IgD-negative memory B cell (primary cell): Measurements from ENCODE around the gene PACRG. TPM values are rescaled to one million over a fixed set of nuclear protein-coding genes. Genes with fewer than 3 reads are reported as not detected.

Experiments
- H3K27ac Mint-ChIP-seq, 3 donors: one replicate each; pipeline ENCODE4 v1.8.0; 2020 to 2022; ENCODE audit warnings: mild to moderate bottlenecking in 3 of 3, mixed read lengths in 3 of 3, moderate library complexity in 1 of 3
- H3K27me3 Mint-ChIP-seq: one replicate; pipeline ENCODE4 v1.8.0; 2021; ENCODE audit warnings: mixed read lengths
- H3K36me3 Mint-ChIP-seq: one replicate; pipeline ENCODE4 v1.8.0; 2020; ENCODE audit warnings: mild to moderate bottlenecking, mixed read lengths
- H3K4me1 Mint-ChIP-seq, 3 donors: one replicate each; pipeline ENCODE4 v1.8.0; 2020 to 2022; ENCODE audit warnings: mixed read lengths in 3 of 3, mild to moderate bottlenecking in 1 of 3
- H3K4me3 Mint-ChIP-seq, 4 donors: one replicate each; pipeline ENCODE4 v1.8.0; 2020 to 2022; ENCODE audit warnings: mild to moderate bottlenecking in 4 of 4, mixed read lengths in 4 of 4, moderate library complexity in 3 of 4
- H3K9me3 Mint-ChIP-seq, 3 donors: one replicate each; pipeline ENCODE4 v1.8.0; 2020 to 2021; ENCODE audit warnings: mixed read lengths in 3 of 3, mild to moderate bottlenecking in 1 of 3
- polyA plus RNA-seq: library from polyadenylated mRNA; unstranded; fragments of 300-500 nt; fragmentation: Illumina TruSeq; gene quantifications from one replicate; pipeline ENCODE4 v1.2.3, GENCODE V29; 2021

Gene PACRG
- polyA plus RNA-seq, 1 donor from 2014 or later = not detected

- H3K4me1 Mint-ChIP-seq = peaks cover 0 to 8% (median 7%) of the 10 kb centered on the region in 3 donors
- no peaks in the 10 kb centered on the region for H3K9me3 Mint-ChIP-seq
- peaks cover 3% of the 10 kb centered on the region for H3K36me3 Mint-ChIP-seq
- H3K27ac Mint-ChIP-seq = no peak overlapping the region
- peaks cover 14% of the 10 kb centered on the region for H3K27me3 Mint-ChIP-seq
- H3K4me3 Mint-ChIP-seq = no peak overlapping the region
These were observed 536.4 kb downstream of the PACRG start for GRCh38 chr6:163263998-163264661.

DNA sequence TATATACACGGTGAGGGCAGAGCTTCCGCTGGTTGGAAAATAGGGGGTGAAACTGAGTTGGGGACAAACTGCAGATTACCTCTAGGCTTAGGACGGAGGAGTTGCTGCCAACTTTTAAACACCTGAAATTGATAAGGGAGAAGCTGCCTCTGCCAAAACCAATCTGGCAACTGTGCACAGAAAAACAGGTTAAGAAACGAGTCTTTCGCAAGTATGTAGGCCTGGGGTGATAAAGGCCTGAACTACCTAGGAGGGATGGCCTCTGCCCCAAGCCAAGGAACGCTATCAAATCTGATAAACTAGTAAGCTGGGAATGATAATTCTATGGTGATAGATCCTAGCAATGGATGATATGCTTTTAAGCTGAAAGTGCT is 536.9 kb downstream of the PACRG start:
- Mint-ChIP-seq H3K4me3 (no peak overlapping the region), H3K4me1 (peaks cover 0 to 8% (median 7%) of the 10 kb centered on the region in 3 donors), H3K9me3 (no peaks in the 10 kb centered on the region), H3K27me3 (peaks cover 14% of the 10 kb centered on the region), H3K27ac (no peak overlapping the region), H3K36me3 (peaks cover 3% of the 10 kb centered on the region)

GRCh38 chr6:163281634-163282033 is 553.9 kb downstream of the PACRG start:
- Mint-ChIP-seq H3K27ac (no peak overlapping the region), H3K4me1 (no peaks in the 10 kb centered on the region), H3K36me3 (no peaks in the 10 kb centered on the region), H3K27me3 (peaks cover 14% of the 10 kb centered on the region), H3K4me3 (no peak overlapping the region), H3K9me3 (peaks cover 0 to 2% (median 2%) of the 10 kb centered on the region in 3 donors)

DNA sequence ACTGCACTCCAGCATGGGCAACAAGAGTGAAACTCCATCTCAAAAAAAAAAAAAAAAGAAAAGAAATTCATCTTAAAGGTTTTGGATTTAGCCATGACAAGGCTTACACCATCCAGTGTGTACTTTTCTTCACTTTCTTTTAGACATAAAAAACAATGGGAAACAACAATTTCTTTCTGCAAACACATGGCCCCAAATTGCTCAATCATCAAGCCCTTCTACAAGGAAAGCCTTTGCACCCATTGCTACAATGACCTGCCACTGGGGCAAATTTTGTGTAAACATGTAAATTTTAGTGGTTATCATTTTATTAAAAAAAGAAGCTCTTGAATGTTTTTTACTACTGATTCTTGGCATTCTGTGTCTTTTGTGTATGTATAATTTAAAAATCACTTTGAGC is 554.9 kb downstream of the PACRG start:
- H3K9me3 Mint-ChIP-seq = peaks cover 0 to 2% (median 2%) of the 10 kb centered on the region in 3 donors
- H3K4me1 Mint-ChIP-seq = no peaks in the 10 kb centered on the region
- no peak overlapping the region for H3K4me3 Mint-ChIP-seq
- H3K27ac Mint-ChIP-seq = no peak overlapping the region
- H3K27me3 Mint-ChIP-seq = peaks cover 14% of the 10 kb centered on the region
- H3K36me3 Mint-ChIP-seq = no peaks in the 10 kb centered on the region

DNA sequence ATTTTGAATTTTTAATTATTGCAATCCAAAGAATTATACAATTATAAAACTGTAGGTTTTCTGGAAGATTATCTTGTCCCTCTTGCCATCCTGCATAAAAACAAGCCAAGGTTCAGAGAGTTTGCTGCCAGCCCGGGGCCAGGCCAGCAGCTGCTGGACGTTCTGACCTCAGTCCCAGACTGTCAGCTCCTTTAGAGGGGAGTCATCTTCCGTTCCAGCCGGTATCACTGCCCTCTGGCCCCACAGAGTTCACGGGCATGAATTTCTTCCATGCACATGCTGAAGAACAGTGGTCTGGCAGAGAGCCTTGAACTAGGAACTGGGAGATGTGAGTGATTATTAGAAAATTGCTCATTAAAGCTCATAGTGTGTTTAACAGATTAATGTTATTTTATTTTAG is 556.4 kb downstream of the PACRG start:
- Mint-ChIP-seq H3K9me3 (peaks cover 0 to 2% (median 2%) of the 10 kb centered on the region in 3 donors), H3K27me3 (peaks cover 11% of the 10 kb centered on the region), H3K4me1 (no peaks in the 10 kb centered on the region), H3K36me3 (no peaks in the 10 kb centered on the region), H3K4me3 (no peak overlapping the region), H3K27ac (no peak overlapping the region)

GRCh38 chr6:163285691-163286090 is 557.9 kb downstream of the PACRG start:
- no peak overlapping the region for H3K27ac Mint-ChIP-seq
- H3K36me3 Mint-ChIP-seq = no peaks in the 10 kb centered on the region
- no peak overlapping the region for H3K4me3 Mint-ChIP-seq
- H3K4me1 Mint-ChIP-seq = no peaks in the 10 kb centered on the region
- peaks cover 7% of the 10 kb centered on the region for H3K27me3 Mint-ChIP-seq
- peaks cover 0 to 2% (median 2%) of the 10 kb centered on the region in 3 donors for H3K9me3 Mint-ChIP-seq

DNA sequence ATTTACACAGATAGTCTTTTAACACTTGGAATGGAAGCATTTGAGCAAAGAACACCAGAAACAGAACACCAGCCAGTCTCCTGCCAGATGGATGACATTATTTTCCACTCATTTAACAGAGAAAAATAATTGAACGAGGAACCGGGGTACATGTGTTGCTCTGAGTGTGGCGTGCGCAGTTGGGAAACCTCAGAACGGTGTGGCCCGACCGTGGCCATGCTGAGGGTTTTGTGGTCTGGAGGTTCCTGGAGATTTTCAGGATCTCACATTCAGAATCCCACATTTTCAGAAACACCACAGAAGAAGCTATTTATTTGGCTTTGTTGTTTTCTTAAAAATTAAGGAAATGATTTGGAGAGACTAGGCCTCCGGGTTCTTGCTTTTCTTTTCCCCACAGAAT is 559.9 kb downstream of the PACRG start:
- H3K36me3 Mint-ChIP-seq = no peaks in the 10 kb centered on the region
- peaks cover 0 to 5% (median 2%) of the 10 kb centered on the region in 3 donors for H3K9me3 Mint-ChIP-seq
- H3K27me3 Mint-ChIP-seq = peaks cover 2% of the 10 kb centered on the region
- no peak overlapping the region for H3K27ac Mint-ChIP-seq
- no peaks in the 10 kb centered on the region for H3K4me1 Mint-ChIP-seq
- no peak overlapping the region for H3K4me3 Mint-ChIP-seq

GRCh38 chr6:163288066-163288465 is 560.3 kb downstream of the PACRG start:
- H3K4me1 Mint-ChIP-seq = no peaks in the 10 kb centered on the region
- no peaks in the 10 kb centered on the region for H3K36me3 Mint-ChIP-seq
- peaks cover 2% of the 10 kb centered on the region for H3K27me3 Mint-ChIP-seq
- H3K9me3 Mint-ChIP-seq = peaks cover 0 to 5% (median 2%) of the 10 kb centered on the region in 3 donors
- H3K27ac Mint-ChIP-seq = no peak overlapping the region
- no peak overlapping the region for H3K4me3 Mint-ChIP-seq

DNA sequence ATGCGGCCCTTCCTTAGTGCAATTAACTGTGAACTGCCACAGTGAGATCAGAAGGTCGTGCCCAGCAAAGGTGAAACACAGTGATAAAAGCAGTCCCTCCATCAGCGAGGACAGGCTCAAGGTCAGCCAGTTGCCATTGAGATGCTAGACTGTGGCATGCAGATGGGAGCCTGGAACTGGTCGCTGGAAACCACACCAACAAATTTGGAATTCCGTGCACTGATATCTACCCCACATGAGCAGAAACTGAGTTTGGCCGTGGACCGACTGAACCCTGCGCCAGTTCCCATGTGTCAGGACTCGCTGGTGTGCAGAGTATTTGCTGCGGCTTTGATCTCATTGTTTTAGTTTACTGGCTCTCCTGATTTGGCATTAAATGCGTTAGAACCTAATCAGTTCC is 561.1 kb downstream of the PACRG start:
- Mint-ChIP-seq H3K27me3 (peaks cover 2% of the 10 kb centered on the region), H3K4me3 (no peak overlapping the region), H3K36me3 (peaks cover 2% of the 10 kb centered on the region), H3K4me1 (no peaks in the 10 kb centered on the region), H3K27ac (no peak overlapping the region), H3K9me3 (peaks cover 0 to 4% (median 2%) of the 10 kb centered on the region in 3 donors)

GRCh38 chr6:163289447-163289846 is 561.7 kb downstream of the PACRG start:
- Mint-ChIP-seq H3K36me3 (peaks cover 2% of the 10 kb centered on the region), H3K9me3 (peaks cover 0 to 4% (median 2%) of the 10 kb centered on the region in 3 donors), H3K27ac (no peak overlapping the region), H3K27me3 (peaks cover 1% of the 10 kb centered on the region), H3K4me3 (no peak overlapping the region), H3K4me1 (no peaks in the 10 kb centered on the region)

GRCh38 chr6:163290545-163291274 is 562.9 kb downstream of the PACRG start:
- Mint-ChIP-seq H3K27me3 (peaks cover 1% of the 10 kb centered on the region), H3K36me3 (peaks cover 2% of the 10 kb centered on the region), H3K27ac (no peak overlapping the region), H3K9me3 (peaks cover 0 to 4% (median 0%) of the 10 kb centered on the region in 3 donors), H3K4me1 (no peaks in the 10 kb centered on the region), H3K4me3 (no peak overlapping the region)

DNA sequence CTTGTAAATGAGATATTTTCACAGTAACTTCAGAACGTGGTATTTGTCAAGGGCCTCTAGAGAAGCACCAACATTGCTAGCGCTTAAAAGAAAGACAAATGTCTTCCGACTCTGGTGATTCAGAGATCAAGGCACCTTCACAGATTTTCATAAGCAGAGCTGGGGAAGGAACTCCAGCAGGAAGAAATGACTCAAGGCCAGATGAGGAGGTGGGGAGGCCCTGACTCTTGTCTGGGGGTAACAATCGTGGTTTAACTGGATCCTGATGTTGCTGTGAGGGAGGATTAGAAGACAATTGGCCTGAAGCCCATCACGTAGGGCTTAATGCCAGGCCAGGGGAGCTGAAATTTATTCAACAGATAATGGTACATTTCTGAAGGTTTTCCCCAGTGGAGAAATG is 563.8 kb downstream of the PACRG start:
- no peaks in the 10 kb centered on the region for H3K4me1 Mint-ChIP-seq
- peaks cover 2% of the 10 kb centered on the region for H3K36me3 Mint-ChIP-seq
- H3K9me3 Mint-ChIP-seq = peaks cover 0 to 4% (median 0%) of the 10 kb centered on the region in 3 donors
- H3K4me3 Mint-ChIP-seq = no peak overlapping the region
- H3K27me3 Mint-ChIP-seq = peaks cover 1% of the 10 kb centered on the region
- H3K27ac Mint-ChIP-seq = no peak overlapping the region

GRCh38 chr6:163293286-163293685 is 565.5 kb downstream of the PACRG start:
- no peak overlapping the region for H3K4me3 Mint-ChIP-seq
- H3K27ac Mint-ChIP-seq = no peak overlapping the region
- peaks cover 0 to 4% (median 0%) of the 10 kb centered on the region in 3 donors for H3K9me3 Mint-ChIP-seq
- H3K36me3 Mint-ChIP-seq = peaks cover 2% of the 10 kb centered on the region
- H3K4me1 Mint-ChIP-seq = no peaks in the 10 kb centered on the region
- peaks cover 1% of the 10 kb centered on the region for H3K27me3 Mint-ChIP-seq

DNA sequence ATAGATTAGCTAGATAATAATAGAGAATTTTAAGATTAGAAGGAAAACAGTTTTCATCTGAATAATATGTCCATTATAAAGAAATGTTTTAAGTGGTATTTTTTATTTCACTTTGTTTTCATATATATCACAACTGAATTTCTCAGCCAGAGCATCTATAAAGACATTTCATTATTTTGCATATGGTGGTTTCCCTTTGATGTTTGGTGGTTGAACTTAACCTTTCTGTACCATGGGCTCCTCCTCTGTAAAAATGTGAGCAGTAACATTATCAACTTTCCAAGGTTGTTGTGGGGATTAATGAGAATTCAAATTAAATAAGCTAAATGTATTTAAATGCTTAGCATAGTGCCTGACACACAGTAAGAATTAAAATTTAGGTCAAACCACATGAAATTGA is 567.0 kb downstream of the PACRG start:
- H3K9me3 Mint-ChIP-seq = peaks cover 0 to 4% (median 0%) of the 10 kb centered on the region in 3 donors
- no peaks in the 10 kb centered on the region for H3K4me1 Mint-ChIP-seq
- no peak overlapping the region for H3K4me3 Mint-ChIP-seq
- H3K27ac Mint-ChIP-seq = no peak overlapping the region
- peaks cover 2% of the 10 kb centered on the region for H3K36me3 Mint-ChIP-seq
- peaks cover 1% of the 10 kb centered on the region for H3K27me3 Mint-ChIP-seq

DNA sequence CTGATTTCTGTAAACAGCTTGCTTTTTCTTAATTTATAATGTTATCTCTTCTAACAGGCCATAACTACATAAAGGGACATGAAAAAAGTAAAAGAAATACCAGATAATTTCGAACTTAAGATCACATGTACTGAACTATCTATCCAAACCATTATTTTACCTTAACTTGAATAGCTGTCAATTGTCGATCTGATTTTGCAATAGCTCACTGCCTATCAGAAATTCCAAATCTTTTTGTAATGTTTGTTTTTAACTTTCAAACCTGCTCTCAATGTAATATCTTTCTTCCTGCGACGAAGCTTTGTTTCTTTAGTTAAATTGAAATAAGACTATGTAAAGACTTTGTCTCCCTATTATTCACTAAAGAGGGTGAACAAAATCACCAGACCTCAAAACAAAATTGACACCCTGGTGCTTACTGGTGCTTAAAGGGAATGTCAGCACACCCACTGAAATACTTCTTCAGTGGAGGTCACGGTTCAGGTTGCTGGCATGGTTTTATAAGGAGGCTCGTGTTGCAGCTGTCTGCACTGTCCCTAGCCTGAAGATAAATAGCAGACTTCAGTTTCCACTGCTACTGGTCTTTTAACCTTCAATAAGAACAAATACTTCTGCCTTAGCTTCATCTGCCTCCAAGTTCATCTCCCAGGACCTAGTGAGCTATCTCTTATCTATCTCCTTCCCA is 569.2 kb downstream of the PACRG start:
- H3K27ac Mint-ChIP-seq = no peak overlapping the region
- H3K4me1 Mint-ChIP-seq = no peaks in the 10 kb centered on the region
- no peaks in the 10 kb centered on the region for H3K27me3 Mint-ChIP-seq
- H3K36me3 Mint-ChIP-seq = peaks cover 2% of the 10 kb centered on the region
- H3K9me3 Mint-ChIP-seq = no peaks in the 10 kb centered on the region
- no peak overlapping the region for H3K4me3 Mint-ChIP-seq
